Gastrocnemius medialis (tissue), 4 donors: ENCODE data around the gene HACL1. TPM values are rescaled to one million over a fixed set of nuclear protein-coding genes. Genes with fewer than 3 reads are reported as not detected.

Experiments
- ATAC-seq, 2 donors: fragments of 150-250 bp; one replicate each; pipeline ENCODE4 v1.9.1; 2016
- DNase-seq, 2 donors: peaks; one replicate each; pipeline ENCODE4 v3.0.0-alpha.2; 2019
- H3K27ac ChIP-seq, 4 donors: fragments of 200-600 bp; sonication (generic); 1 replicate in 1 of 4; 2 replicates in 3 of 4; pipeline ENCODE4 v1.5.1; 2016 to 2018; ENCODE audit warnings: mild to moderate bottlenecking in 2 of 4, moderate library complexity in 1 of 4
- H3K27me3 ChIP-seq, 3 donors: fragments of 200-600 bp; sonication (generic) in 2 of 3; 1 replicate in 1 of 3; 2 replicates in 2 of 3; pipeline versions ENCODE4 v1.5.1 to v1.6.0; 2016 to 2019; ENCODE audit warnings: mild to moderate bottlenecking in 1 of 3, moderate library complexity in 1 of 3
- H3K36me3 ChIP-seq, 2 donors: fragments of 200-600 bp; sonication (generic) in 1 of 2; one replicate each; pipeline ENCODE4 v1.5.1; 2017 to 2018
- H3K4me1 ChIP-seq, 2 donors: fragments of 200-600 bp; sonication (generic) in 1 of 2; one replicate each; pipeline ENCODE4 v1.5.1; 2016 to 2017; ENCODE audit warnings: mild to moderate bottlenecking in 2 of 2
- H3K4me3 ChIP-seq, 4 donors: fragments of 200-600 bp; sonication (generic) in 3 of 4; 1 replicate in 1 of 4; 2 replicates in 3 of 4; pipeline ENCODE4 v1.5.1; 2016 to 2019; ENCODE audit warnings: mild to moderate bottlenecking in 2 of 4
- H3K9me3 ChIP-seq, 3 donors: fragments of 200-600 bp; sonication (generic) in 2 of 3; 1 replicate in 1 of 3; 2 replicates in 2 of 3; pipeline ENCODE4 v1.5.1; 2016 to 2019
- CTCF ChIP-seq, 5 experiments: fragments of 450-650 bp in 3 of 5; fragments of 200-600 bp in 2 of 5; sonication (generic) in 2 of 5; IDR thresholded peaks in 4 of 5; conservative IDR thresholded peaks in 1 of 5; 1 replicate in 4 of 5; 2 replicates in 1 of 5; pipeline ENCODE4 v1.5.1; 2016 to 2019; ENCODE audit warnings: antibody characterized with exemption in 5 of 5, mild to moderate bottlenecking in 3 of 5, moderate library complexity in 3 of 5
- POLR2A ChIP-seq, 2 donors: fragments of 450-650 bp; IDR thresholded peaks; one replicate each; pipeline ENCODE4 v1.6.1; 2017; ENCODE audit warnings: antibody characterized with exemption in 2 of 2, mild to moderate bottlenecking in 2 of 2, moderate library complexity in 2 of 2
- in situ Hi-C, 4 donors: fragments of 200-750 bp; cut with MboI; loops; one replicate each; pipeline versions ENCODE4 v1.15.0 to v1.8.0; 2017; ENCODE audit warnings: low sequenced_read_pairs in 4 of 4
- intact Hi-C: fragments of 100-400 bp; cut with DNase I; formaldehyde crosslinking; loops from one replicate; pipeline ENCODE4 v1.15.1; 2023; ENCODE audit warnings: low total_unique reads
- total RNA-seq, 4 donors: library from RNA; depleted of rRNA; stranded (reverse); fragments of >200 nt; gene quantifications; one replicate each; pipeline versions ENCODE4 v1.1.0 to v1.2.3, GENCODE V29; 2016

Gene HACL1
- total RNA-seq, 4 donors from 2014 or later, result 23.5 to 27.1 (median 24.5) TPM

- H3K27ac ChIP-seq, result no peak overlapping the region
- TF ChIP-seq CTCF (IDR thresholded peaks at IDR 0.05 in 4 of 5, conservative IDR thresholded peaks at IDR 0.05 in 1 of 5) (no peak), POLR2A (IDR thresholded peaks at IDR 0.05) (no peak)
- no peak overlapping the region for H3K4me3 ChIP-seq
- ATAC-seq (no peak), DNase-seq (no peak)
- H3K9me3 ChIP-seq, result no peaks in the 10 kb centered on the region
- in situ Hi-C loops, result no loop called here
- H3K4me1 ChIP-seq, result peaks cover 0 to 12% of the 10 kb centered on the region in 2 donors
- no peaks in the 10 kb centered on the region for H3K27me3 ChIP-seq
- intact Hi-C loops, result no loop called here
- no peaks in the 10 kb centered on the region for H3K36me3 ChIP-seq
Observed at GRCh38 chr3:15542614-15543013, 58.8 kb downstream of the HACL1 start.

GRCh38 chr3:15541371-15541770 lies 60.0 kb downstream of the HACL1 start:
- H3K36me3 ChIP-seq, result no peaks in the 10 kb centered on the region
- no peak for DNase-seq
- no peak for ATAC-seq
- no peaks in the 10 kb centered on the region for H3K27me3 ChIP-seq
- TF ChIP-seq CTCF (IDR thresholded peaks at IDR 0.05 in 4 of 5, conservative IDR thresholded peaks at IDR 0.05 in 1 of 5), result no peak
- TF ChIP-seq POLR2A (IDR thresholded peaks at IDR 0.05), result no peak
- no peak overlapping the region for H3K27ac ChIP-seq
- H3K4me3 ChIP-seq, result no peak overlapping the region
- H3K9me3 ChIP-seq, result no peaks in the 10 kb centered on the region
- H3K4me1 ChIP-seq, result peaks cover 0 to 12% of the 10 kb centered on the region in 2 donors
- in situ Hi-C loops (no loop called here), intact Hi-C loops (no loop called here)

- ATAC-seq, result no peak
- H3K4me1 ChIP-seq, result peaks cover 0 to 12% of the 10 kb centered on the region in 2 donors
- DNase-seq, result no peak
- H3K4me3 ChIP-seq, result no peak overlapping the region
- in situ Hi-C loops, result no loop called here
- H3K27me3 ChIP-seq, result no peaks in the 10 kb centered on the region
- no peaks in the 10 kb centered on the region for H3K36me3 ChIP-seq
- intact Hi-C loops, result no loop called here
- TF ChIP-seq CTCF (IDR thresholded peaks at IDR 0.05 in 4 of 5, conservative IDR thresholded peaks at IDR 0.05 in 1 of 5) (no peak), POLR2A (IDR thresholded peaks at IDR 0.05) (no peak)
- H3K9me3 ChIP-seq, result no peaks in the 10 kb centered on the region
- H3K27ac ChIP-seq, result no peak overlapping the region
Observed at GRCh38 chr3:15539066-15539465, 62.3 kb downstream of the HACL1 start.

GRCh38 chr3:15538345-15538744 lies 63.0 kb downstream of the HACL1 start:
- H3K9me3 ChIP-seq, result no peaks in the 10 kb centered on the region
- in situ Hi-C loops, result no loop called here
- no peak for TF ChIP-seq POLR2A (IDR thresholded peaks at IDR 0.05)
- TF ChIP-seq CTCF (IDR thresholded peaks at IDR 0.05 in 4 of 5, conservative IDR thresholded peaks at IDR 0.05 in 1 of 5), result no peak
- ATAC-seq (no peak), DNase-seq (no peak)
- no peak overlapping the region for H3K4me3 ChIP-seq
- no peak overlapping the region for H3K27ac ChIP-seq
- H3K36me3 ChIP-seq, result no peaks in the 10 kb centered on the region
- H3K4me1 ChIP-seq, result peaks cover 0 to 12% of the 10 kb centered on the region in 2 donors
- no peaks in the 10 kb centered on the region for H3K27me3 ChIP-seq
- intact Hi-C loops, result no loop called here

- Histone ChIP-seq H3K9me3 (no peaks in the 10 kb centered on the region), H3K27ac (no peak overlapping the region), H3K4me3 (no peak overlapping the region), H3K4me1 (no peaks in the 10 kb centered on the region), H3K36me3 (no peaks in the 10 kb centered on the region), H3K27me3 (no peaks in the 10 kb centered on the region)
- TF ChIP-seq POLR2A (IDR thresholded peaks at IDR 0.05), result no peak
- TF ChIP-seq CTCF (IDR thresholded peaks at IDR 0.05 in 4 of 5, conservative IDR thresholded peaks at IDR 0.05 in 1 of 5), result no peak
- in situ Hi-C loops (no loop called here), intact Hi-C loops (no loop called here)
- no peak for DNase-seq
- ATAC-seq, result no peak
Observed at GRCh38 chr3:15536856-15537255, 64.5 kb downstream of the HACL1 start.
